Uterus (tissue), 4 donors: ENCODE results near the gene APOA1. TPM values are rescaled to one million over a fixed set of nuclear protein-coding genes. Genes with fewer than 3 reads are reported as not detected.
A peak's percentile ranks its signal among the peaks of the same experiment; 100 is the strongest.
"Not testable (repeated sequence)": the region's sequence is repeated elsewhere in the genome, so short reads cannot be mapped to it uniquely, and the experiment has no call there.

Source experiments
- DNase-seq, 2 donors: peaks; one replicate each; pipeline ENCODE4 v3.0.0-alpha.2; 2019 to 2020
- H3K27ac ChIP-seq, 2 donors: fragments of 200-600 bp; sonication (generic); 1 replicate in 1 of 2; 2 replicates in 1 of 2; pipeline ENCODE4 v1.5.1; 2016 to 2018
- H3K27me3 ChIP-seq, 2 donors: fragments of 200-600 bp; sonication (generic); one replicate each; pipeline ENCODE4 v1.5.1; 2018 to 2019; ENCODE audit warnings: control low read depth in 1 of 2
- H3K36me3 ChIP-seq, 2 donors: fragments of 200-600 bp; sonication (generic); one replicate each; pipeline ENCODE4 v1.5.1; 2019; ENCODE audit warnings: control low read depth in 1 of 2
- H3K4me1 ChIP-seq, 2 donors: fragments of 200-600 bp; sonication (generic); one replicate each; pipeline ENCODE4 v1.5.1; 2018 to 2019; ENCODE audit warnings: control low read depth in 1 of 2
- H3K4me3 ChIP-seq, 2 donors: fragments of 200-600 bp; sonication (generic); 1 replicate in 1 of 2; 2 replicates in 1 of 2; pipeline ENCODE4 v1.5.1; 2018 to 2019; ENCODE audit warnings: mild to moderate bottlenecking in 1 of 2
- H3K9me3 ChIP-seq, 2 donors: fragments of 200-600 bp; sonication (generic); one replicate each; pipeline ENCODE4 v1.5.1; 2019; ENCODE audit warnings: control low read depth in 1 of 2
- POLR2A ChIP-seq, 2 donors: fragments of 450-650 bp; IDR thresholded peaks; one replicate each; pipeline ENCODE4 v1.6.1; 2016; ENCODE audit warnings: antibody characterized with exemption in 2 of 2, mild to moderate bottlenecking in 1 of 2, moderate library complexity in 1 of 2
- intact Hi-C: fragments of 100-400 bp; cut with DNase I; formaldehyde crosslinking; loops from one replicate; pipeline ENCODE4 v1.15.1; 2023; ENCODE audit warnings: low total_unique reads
- total RNA-seq, 4 donors: library from RNA; depleted of rRNA in 3 of 4; stranded (reverse); fragments of >200 nt in 3 of 4; gene quantifications; one replicate each; pipeline versions ENCODE4 v1.1.0 to v1.2.4, GENCODE V29; 2014 to 2023
- TF ChIP-seq, protein P1 (sequence below), 4 experiments: fragments of 200-600 bp in 2 of 4; fragments of 450-650 bp in 2 of 4; sonication (generic) in 2 of 4; IDR thresholded peaks; one replicate each; pipeline ENCODE4 v1.5.1; 2016 to 2019; ENCODE audit warnings: antibody characterized with exemption in 4 of 4, mild to moderate bottlenecking in 2 of 4, moderate library complexity in 1 of 4
- donor health status: DM: yes; HTN: yes; CAD: no.

Gene APOA1
- total RNA-seq, 4 donors from 2014 or later = 2.2 to 3.5 TPM; not detected in 2

DNA sequence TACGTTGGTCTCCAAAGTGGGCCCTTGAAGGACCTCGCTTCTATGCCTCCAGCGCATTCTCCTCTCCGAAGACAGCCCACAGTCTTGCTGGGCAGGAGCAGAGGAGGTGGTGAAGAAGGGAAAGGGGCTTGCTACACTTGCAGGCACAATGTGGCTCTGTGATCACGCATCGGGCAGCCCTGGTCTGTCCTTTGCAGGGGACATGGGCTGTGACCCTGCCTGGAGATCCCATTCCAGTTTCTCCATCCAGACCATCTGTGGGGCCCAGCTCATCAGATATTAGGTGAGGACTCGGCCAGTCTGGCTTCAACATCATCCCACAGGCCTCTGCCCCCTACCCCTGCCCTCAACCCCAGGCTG is 810 bp downstream of the APOA1 start:
- no peaks in the 10 kb centered on the region for H3K27me3 ChIP-seq
- no peaks in the 10 kb centered on the region for H3K36me3 ChIP-seq
- no peak for TF ChIP-seq POLR2A (IDR thresholded peaks at IDR 0.05)
- TF ChIP-seq, protein P1, sequence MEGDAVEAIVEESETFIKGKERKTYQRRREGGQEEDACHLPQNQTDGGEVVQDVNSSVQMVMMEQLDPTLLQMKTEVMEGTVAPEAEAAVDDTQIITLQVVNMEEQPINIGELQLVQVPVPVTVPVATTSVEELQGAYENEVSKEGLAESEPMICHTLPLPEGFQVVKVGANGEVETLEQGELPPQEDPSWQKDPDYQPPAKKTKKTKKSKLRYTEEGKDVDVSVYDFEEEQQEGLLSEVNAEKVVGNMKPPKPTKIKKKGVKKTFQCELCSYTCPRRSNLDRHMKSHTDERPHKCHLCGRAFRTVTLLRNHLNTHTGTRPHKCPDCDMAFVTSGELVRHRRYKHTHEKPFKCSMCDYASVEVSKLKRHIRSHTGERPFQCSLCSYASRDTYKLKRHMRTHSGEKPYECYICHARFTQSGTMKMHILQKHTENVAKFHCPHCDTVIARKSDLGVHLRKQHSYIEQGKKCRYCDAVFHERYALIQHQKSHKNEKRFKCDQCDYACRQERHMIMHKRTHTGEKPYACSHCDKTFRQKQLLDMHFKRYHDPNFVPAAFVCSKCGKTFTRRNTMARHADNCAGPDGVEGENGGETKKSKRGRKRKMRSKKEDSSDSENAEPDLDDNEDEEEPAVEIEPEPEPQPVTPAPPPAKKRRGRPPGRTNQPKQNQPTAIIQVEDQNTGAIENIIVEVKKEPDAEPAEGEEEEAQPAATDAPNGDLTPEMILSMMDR (IDR thresholded peaks at IDR 0.05) = no peak
- no peak for DNase-seq
- H3K9me3 ChIP-seq = no peaks in the 10 kb centered on the region
- peak overlapping the region in 1 of 2 donors; percentile 34 for H3K27ac ChIP-seq
- intact Hi-C loops = no loop called here
- peaks cover 0 to 5% of the 10 kb centered on the region in 2 donors for H3K4me1 ChIP-seq
- H3K4me3 ChIP-seq = no peak overlapping the region

DNA sequence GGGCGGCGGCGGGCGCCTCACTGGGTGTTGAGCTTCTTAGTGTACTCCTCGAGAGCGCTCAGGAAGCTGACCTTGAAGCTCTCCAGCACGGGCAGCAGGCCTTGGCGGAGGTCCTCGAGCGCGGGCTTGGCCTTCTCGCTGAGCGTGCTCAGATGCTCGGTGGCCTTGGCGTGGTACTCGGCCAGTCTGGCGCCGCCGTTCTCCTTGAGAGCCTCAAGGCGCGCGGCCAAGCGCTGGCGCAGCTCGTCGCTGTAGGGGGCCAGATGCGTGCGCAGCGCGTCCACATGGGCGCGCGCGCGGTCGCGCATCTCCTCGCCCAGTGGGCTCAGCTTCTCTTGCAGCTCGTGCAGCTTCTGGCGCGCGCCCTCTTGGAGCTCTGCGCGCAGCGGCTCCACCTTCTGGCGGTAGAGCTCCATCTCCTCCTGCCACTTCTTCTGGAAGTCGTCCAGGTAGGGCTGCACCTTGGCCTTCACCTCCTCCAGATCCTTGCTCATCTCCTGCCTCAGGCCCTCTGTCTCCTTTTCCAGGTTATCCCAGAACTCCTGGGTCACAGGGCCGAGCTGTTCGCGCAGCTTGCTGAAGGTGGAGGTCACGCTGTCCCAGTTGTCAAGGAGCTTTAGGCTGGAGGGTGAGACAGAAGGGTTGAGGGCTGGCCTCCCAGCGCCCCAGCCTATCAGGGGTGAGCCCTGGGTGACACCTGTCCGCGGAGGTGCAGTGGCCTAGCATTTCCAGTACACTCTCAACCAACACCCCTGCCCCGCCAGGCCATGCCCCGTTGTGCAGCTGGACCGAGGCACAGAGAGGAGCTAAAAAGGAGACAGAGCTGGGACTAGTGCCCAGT is 1.4 kb downstream of the APOA1 start:
- Histone ChIP-seq H3K27ac (peak overlapping the region; percentile 60 to 66), H3K4me3 (peak overlapping the region; percentile 22 to 34), H3K9me3 (no peaks in the 10 kb centered on the region), H3K4me1 (peaks cover 0 to 5% of the 10 kb centered on the region in 2 donors), H3K36me3 (no peaks in the 10 kb centered on the region), H3K27me3 (no peaks in the 10 kb centered on the region)
- intact Hi-C loops = no loop called here
- DNase-seq = peak; percentile 77 to 82
- peak in 1 of 2 donors; percentile 28 for TF ChIP-seq POLR2A (IDR thresholded peaks at IDR 0.05)
- TF ChIP-seq, protein P1 (IDR thresholded peaks at IDR 0.05) = peak; percentile 56 to 63 (median 60)

DNA sequence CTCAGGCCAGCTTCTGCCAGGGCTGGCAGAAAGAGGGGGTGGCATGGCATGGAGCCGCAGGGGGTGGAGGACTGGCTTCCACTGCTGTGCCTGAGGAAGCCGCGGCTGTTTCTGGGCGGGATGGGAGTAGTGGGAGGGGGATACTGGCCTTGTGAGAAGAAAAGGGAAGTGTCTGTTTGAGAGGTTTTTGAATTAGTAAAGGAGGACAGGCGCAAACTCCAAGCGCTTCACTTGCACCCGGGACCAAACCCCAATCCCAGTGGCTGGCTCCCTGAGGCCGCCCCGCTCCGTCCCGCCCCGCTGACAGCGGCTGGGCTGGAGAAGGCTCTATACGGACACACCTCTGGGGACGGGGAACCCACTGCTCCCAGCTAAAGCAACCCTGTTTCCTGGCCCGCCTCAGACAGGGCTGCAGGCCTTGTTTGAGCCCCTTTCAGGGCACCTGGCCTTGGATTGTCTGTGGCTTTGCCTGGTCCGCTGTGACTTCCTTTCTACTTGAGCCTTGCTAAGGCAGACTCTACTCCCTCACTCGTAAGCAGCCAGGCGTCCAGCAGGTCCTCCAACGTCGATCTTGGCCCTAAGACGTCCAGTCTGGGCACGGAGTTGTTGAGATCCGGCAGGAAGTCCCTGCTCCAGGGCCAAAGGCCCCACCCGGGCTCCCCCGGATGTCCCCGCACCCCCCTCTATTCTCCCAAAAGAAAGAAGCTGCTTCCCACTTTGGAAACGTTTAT is 2.2 kb downstream of the APOA1 start:
- Histone ChIP-seq H3K27ac (peak overlapping the region; percentile 60 to 66), H3K4me3 (peak overlapping the region; percentile 22 to 34), H3K9me3 (no peaks in the 10 kb centered on the region), H3K27me3 (no peaks in the 10 kb centered on the region), H3K36me3 (no peaks in the 10 kb centered on the region), H3K4me1 (peaks cover 0 to 5% of the 10 kb centered on the region in 2 donors)
- TF ChIP-seq POLR2A (IDR thresholded peaks at IDR 0.05) = no peak
- TF ChIP-seq, protein P1 (IDR thresholded peaks at IDR 0.05) = no peak
- intact Hi-C loops = no loop called here
- no peak for DNase-seq

DNA sequence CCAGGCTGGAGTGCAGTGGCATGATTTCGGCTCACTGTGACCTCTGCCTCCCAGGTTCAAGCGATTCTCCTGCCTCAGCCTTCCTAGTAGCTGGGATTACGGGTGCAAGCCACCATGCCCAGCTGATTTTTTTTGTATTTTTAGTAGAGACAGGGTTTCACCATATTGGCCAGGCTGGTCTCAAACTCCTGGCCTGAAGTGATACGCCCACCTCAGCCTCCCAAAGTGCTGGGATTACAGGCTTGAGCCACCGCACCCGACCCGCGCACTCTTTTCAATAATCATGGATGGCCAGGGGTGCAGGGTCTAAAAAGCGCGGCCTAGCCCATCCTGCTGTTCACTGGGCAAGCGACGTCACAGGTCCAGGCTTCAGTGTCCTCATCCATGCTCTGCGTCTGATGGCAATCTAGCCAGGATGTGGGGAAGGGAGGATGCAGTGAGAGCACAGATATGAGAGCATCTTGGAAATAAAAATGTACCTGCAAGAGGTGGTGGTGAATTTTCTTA is 2.8 kb downstream of the APOA1 start:
- H3K27me3 ChIP-seq, H3K9me3 ChIP-seq, DNase-seq, H3K4me3 ChIP-seq, intact Hi-C loops, H3K27ac ChIP-seq, H3K36me3 ChIP-seq, H3K4me1 ChIP-seq: not testable (repeated sequence)

DNA sequence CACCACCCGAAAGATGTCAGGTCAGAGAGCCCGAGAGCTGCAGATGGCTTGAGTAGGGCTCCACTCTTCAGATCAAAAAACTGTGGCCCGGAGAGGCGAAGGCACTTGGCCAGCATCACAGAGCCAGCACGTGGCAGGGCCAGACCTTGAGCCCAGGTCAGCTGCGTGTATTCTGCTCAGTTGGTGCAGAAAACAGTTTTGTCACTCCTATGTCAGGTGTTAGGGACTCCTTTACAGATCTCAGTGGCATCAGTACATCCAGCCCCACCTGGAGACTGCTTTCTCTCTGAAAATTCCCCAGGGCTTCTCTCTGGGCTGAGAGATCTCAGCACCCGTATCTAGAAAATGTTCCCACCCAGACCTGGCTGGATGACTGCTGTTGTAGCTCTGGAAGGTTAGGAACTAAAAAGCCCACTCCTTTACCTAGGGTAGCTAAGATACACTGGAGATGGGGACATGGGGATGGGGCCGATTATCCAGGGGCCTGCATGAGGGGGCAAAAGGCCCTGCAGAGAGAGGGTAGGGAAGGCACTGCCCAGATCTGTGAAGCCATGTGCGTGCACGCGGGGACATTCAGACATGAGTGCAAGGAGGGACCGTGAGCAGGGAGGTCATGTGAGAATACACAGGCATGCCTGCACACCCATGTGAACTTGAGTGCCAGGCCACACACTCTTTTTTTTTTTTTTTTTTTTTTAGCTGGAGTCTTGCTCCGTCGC is 3.4 kb downstream of the APOA1 start:
- intact Hi-C loops = no loop called here
- TF ChIP-seq POLR2A (IDR thresholded peaks at IDR 0.05) = no peak
- TF ChIP-seq, protein P1 (IDR thresholded peaks at IDR 0.05) = no peak

More for the DNA sequence above, 3.4 kb downstream of the APOA1 start:
- H3K36me3 ChIP-seq = no peaks in the 10 kb centered on the region
- H3K4me3 ChIP-seq = no peak overlapping the region
- DNase-seq = no peak
- no peaks in the 10 kb centered on the region for H3K27me3 ChIP-seq
- H3K9me3 ChIP-seq = no peaks in the 10 kb centered on the region
- peaks cover 0 to 5% of the 10 kb centered on the region in 2 donors for H3K4me1 ChIP-seq
- no peak overlapping the region for H3K27ac ChIP-seq
